Fibroblast of pulmonary artery (primary cell): Measurements from ENCODE around the gene EIPR1.

Experiments
- DNase-seq: peaks from one replicate; pipeline ENCODE4 v3.0.0-alpha.2; 2010; ENCODE audit warnings: low read depth
- H3K4me3 ChIP-seq: replicated peaks from 2 replicates; pipeline ENCODE4 v1.5.1; 2011; ENCODE audit warnings: low read depth, mild to moderate bottlenecking, control low read depth, low read length, moderate library complexity
- CTCF ChIP-seq: IDR thresholded peaks from 2 replicates; pipeline ENCODE4 v1.5.1; 2011; ENCODE audit warnings: mild to moderate bottlenecking, control low read depth, low read length, inconsistent platforms; ENCODE audit errors: missing control alignments

EIPR1 gene

GRCh38 chr2:3163401-3163800 lies 214.2 kb downstream of the EIPR1 start:
- no peak overlapping the region for H3K4me3 ChIP-seq
- TF ChIP-seq CTCF = no peak
- DNase-seq = no peak

- no peak for TF ChIP-seq CTCF
- DNase-seq = no peak
- no peak overlapping the region for H3K4me3 ChIP-seq
These were observed 215.1 kb downstream of the EIPR1 start for GRCh38 chr2:3162442-3163077.

GRCh38 chr2:3160751-3161330 lies 216.8 kb downstream of the EIPR1 start:
- no peak overlapping the region for H3K4me3 ChIP-seq
- TF ChIP-seq CTCF = no peak
- no peak for DNase-seq

GRCh38 chr2:3159782-3160545 lies 217.7 kb downstream of the EIPR1 start:
- no peak overlapping the region for H3K4me3 ChIP-seq
- TF ChIP-seq CTCF = no peak
- DNase-seq = no peak

GRCh38 chr2:3154700-3155099 lies 222.9 kb downstream of the EIPR1 start:
- no peak overlapping the region for H3K4me3 ChIP-seq
- no peak for TF ChIP-seq CTCF

GRCh38 chr2:3154146-3154545 lies 223.5 kb downstream of the EIPR1 start:
- TF ChIP-seq CTCF = no peak
- no peak overlapping the region for H3K4me3 ChIP-seq
- no peak for DNase-seq

More at GRCh38 chr2:3154700-3155099, 222.9 kb downstream of the EIPR1 start:
- DNase-seq = no peak
